ENCODE data around the gene CDHR4.

CDHR4 gene

DNA sequence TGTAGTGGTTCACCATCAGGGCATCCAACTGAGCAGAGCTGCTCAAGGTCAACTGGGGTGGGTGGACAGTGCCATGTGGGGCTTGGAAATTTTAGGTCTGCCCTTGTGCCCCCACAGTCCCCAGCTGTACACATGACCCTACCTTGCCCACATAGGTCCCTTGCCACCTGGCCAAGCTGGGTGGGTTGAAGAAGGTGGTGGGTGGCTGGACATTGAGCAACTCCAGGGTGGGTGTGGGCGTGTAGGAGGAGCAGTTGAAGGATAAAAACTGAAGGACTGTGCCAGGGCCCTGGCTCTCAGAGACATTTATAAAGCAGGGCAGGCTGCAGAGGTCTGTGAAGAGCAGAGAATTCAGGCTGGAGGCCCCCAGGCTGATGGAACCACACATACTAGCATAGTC lies 568 bp downstream of the CDHR4 start:
- intact Hi-C loops (cut with DNase I; ENCODE audit: low total_unique reads) = no loop called here

GRCh38 chr3:49794926-49795905 lies 4.5 kb downstream of the CDHR4 start:
- TF ChIP-seq CTCF (IDR thresholded peaks at IDR 0.05) = no peak
- Histone ChIP-seq H3K36me3 (no peaks in the 10 kb centered on the region), H3K4me1 (peaks cover 0 to 11% (median 4%) of the 10 kb centered on the region in 4 donors), H3K4me3 (no peak overlapping the region), H3K27ac (no peak overlapping the region), H3K9me3 (no peaks in the 10 kb centered on the region), H3K27me3 (no peaks in the 10 kb centered on the region)
- no peak for DNase-seq
- intact Hi-C loops (cut with DNase I; ENCODE audit: low total_unique reads) = no loop called here

More for the DNA sequence above, 568 bp downstream of the CDHR4 start:
- H3K36me3 ChIP-seq = no peaks in the 10 kb centered on the region
- no peak overlapping the region for H3K4me3 ChIP-seq
- DNase-seq = no peak
- H3K27ac ChIP-seq = peak overlapping the region; percentile 34 to 36
- TF ChIP-seq CTCF (IDR thresholded peaks at IDR 0.05) = no peak
- no peaks in the 10 kb centered on the region for H3K27me3 ChIP-seq
- peaks cover 7 to 18% (median 10%) of the 10 kb centered on the region in 4 donors for H3K4me1 ChIP-seq
- H3K9me3 ChIP-seq = no peaks in the 10 kb centered on the region

- intact Hi-C loops (cut with DNase I; ENCODE audit: low total_unique reads) = no loop called here
Measured at GRCh38 chr3:49794431-49794830, 5.2 kb downstream of the CDHR4 start.

GRCh38 chr3:49793486-49794085 lies 6.1 kb downstream of the CDHR4 start:
- intact Hi-C loops (cut with DNase I; ENCODE audit: low total_unique reads) = no loop called here

More at GRCh38 chr3:49794431-49794830, 5.2 kb downstream of the CDHR4 start:
- no peak overlapping the region for H3K4me3 ChIP-seq
- no peaks in the 10 kb centered on the region for H3K9me3 ChIP-seq
- H3K4me1 ChIP-seq = peaks cover 0 to 3% (median under 1%) of the 10 kb centered on the region in 4 donors
- no peaks in the 10 kb centered on the region for H3K27me3 ChIP-seq
- no peak for TF ChIP-seq CTCF (IDR thresholded peaks at IDR 0.05)
- no peaks in the 10 kb centered on the region for H3K36me3 ChIP-seq
- H3K27ac ChIP-seq = no peak overlapping the region
- DNase-seq = peak in 1 of 2 donors; percentile 1

More at GRCh38 chr3:49793486-49794085, 6.1 kb downstream of the CDHR4 start:
- peak in 1 of 2 donors; percentile 59 for DNase-seq
- no peaks in the 10 kb centered on the region for H3K4me1 ChIP-seq
- no peak overlapping the region for H3K27ac ChIP-seq
- no peaks in the 10 kb centered on the region for H3K27me3 ChIP-seq
- H3K36me3 ChIP-seq = no peaks in the 10 kb centered on the region
- TF ChIP-seq CTCF (IDR thresholded peaks at IDR 0.05) = no peak
- H3K9me3 ChIP-seq = no peaks in the 10 kb centered on the region
- no peak overlapping the region for H3K4me3 ChIP-seq

All from tibial artery (tissue), 4 donors.